GM23338 (cell line): ENCODE results near the gene FGF19. TPM values are rescaled to one million over a fixed set of nuclear protein-coding genes. Genes with fewer than 3 reads are reported as not detected.

Experiments used
- ATAC-seq: fragments of 200-7000 bp; cut with Tn5 transposase; 3 replicates; pipeline ENCODE4 v1.9.1; 2020
- DNase-seq: peaks from one replicate; pipeline ENCODE4 v3.0.0-alpha.2; 2015; ENCODE audit warnings: low spot score
- H2AFZ ChIP-seq: fragments of 200-600 bp; sonication (generic); 2 replicates; pipeline ENCODE4 v1.8.0; 2016; ENCODE audit warnings: antibody characterized with exemption, mild to moderate bottlenecking, moderate library complexity
- H3F3A ChIP-seq: fragments of 200-600 bp; sonication (generic); replicated peaks from 2 replicates; pipeline ENCODE4 v1.8.0; 2017; ENCODE audit warnings: antibody characterized with exemption, mixed run types, low read depth
- H3K27ac ChIP-seq: fragments of 200-600 bp; sonication (generic); 2 replicates; pipeline ENCODE4 v1.6.1; 2016; ENCODE audit warnings: low read depth
- H3K27me3 ChIP-seq: fragments of 200-600 bp; sonication (generic); 2 replicates; pipeline ENCODE4 v1.8.0; 2016; ENCODE audit warnings: mild to moderate bottlenecking, mixed run types, moderate library complexity; ENCODE audit not compliant: insufficient read depth
- H3K36me3 ChIP-seq: fragments of 200-600 bp; sonication (generic); 2 replicates; pipeline ENCODE4 v1.8.0; 2016; ENCODE audit warnings: mild to moderate bottlenecking; ENCODE audit not compliant: insufficient read depth
- H3K4me1 ChIP-seq: fragments of 200-600 bp; sonication (generic); 2 replicates; pipeline ENCODE4 v1.8.0; 2016; ENCODE audit warnings: mild to moderate bottlenecking, moderate library complexity; ENCODE audit not compliant: insufficient read depth
- H3K4me2 ChIP-seq: fragments of 200-600 bp; sonication (generic); 2 replicates; pipeline ENCODE4 v1.7.1; 2017; ENCODE audit warnings: mixed run types
- H3K4me3 ChIP-seq: fragments of 200-600 bp; sonication (generic); 2 replicates; pipeline ENCODE4 v1.6.1; 2016; ENCODE audit warnings: mixed run types
- H3K79me2 ChIP-seq: fragments of 200-600 bp; sonication (generic); replicated peaks from 2 replicates; pipeline ENCODE4 v1.8.0; 2017; ENCODE audit warnings: mild to moderate bottlenecking; ENCODE audit not compliant: insufficient read depth
- H3K9me2 ChIP-seq: fragments of 200-600 bp; sonication (generic); 2 replicates; pipeline ENCODE4 v1.8.0; 2017; ENCODE audit not compliant: insufficient read depth
- H4K20me1 ChIP-seq: fragments of 200-600 bp; sonication (generic); replicated peaks from 2 replicates; pipeline ENCODE4 v1.8.0; 2017; ENCODE audit warnings: mild to moderate bottlenecking; ENCODE audit not compliant: insufficient read depth
- H3K27ac Mint-ChIP-seq: 2 replicates; pipeline ENCODE4 v1.8.0; 2020; ENCODE audit warnings: inconsistent platforms, mild to moderate bottlenecking, moderate library complexity, mixed read lengths
- H3K27me3 Mint-ChIP-seq: 3 replicates; pipeline ENCODE4 v1.8.0; 2022; ENCODE audit warnings: low read depth, mild to moderate bottlenecking, moderate library complexity, mixed read lengths, inconsistent platforms; ENCODE audit not compliant: insufficient read depth, poor library complexity
- H3K36me3 Mint-ChIP-seq: 3 replicates; pipeline ENCODE4 v1.8.0; 2021; ENCODE audit warnings: low read depth, mild to moderate bottlenecking, inconsistent platforms, moderate library complexity, mixed read lengths
- H3K4me1 Mint-ChIP-seq: 3 replicates; pipeline ENCODE4 v1.8.0; 2020; ENCODE audit warnings: mild to moderate bottlenecking, inconsistent platforms, mixed read lengths
- H3K4me3 Mint-ChIP-seq: 3 replicates; pipeline ENCODE4 v1.8.0; 2021; ENCODE audit warnings: moderate library complexity, mild to moderate bottlenecking, inconsistent platforms, mixed read lengths
- H3K9me3 Mint-ChIP-seq: 3 replicates; pipeline ENCODE4 v1.8.0; 2020; ENCODE audit warnings: moderate library complexity, mild to moderate bottlenecking, inconsistent platforms, mixed read lengths
- EZH2 ChIP-seq: fragments of 200-600 bp; sonication (generic); IDR thresholded peaks from one replicate; pipeline ENCODE4 v1.8.0; 2017; ENCODE audit warnings: antibody characterized with exemption, mild to moderate bottlenecking, low read depth; ENCODE audit not compliant: unreplicated experiment
- EZH2phosphoT487 ChIP-seq: fragments of 200-600 bp; sonication (generic); IDR thresholded peaks from one replicate; pipeline ENCODE4 v1.8.1; 2018; ENCODE audit warnings: antibody characterized with exemption; ENCODE audit not compliant: unreplicated experiment
- JUNB ChIP-seq: IDR thresholded peaks from one replicate; pipeline ENCODE4 v1.6.1; 2016; ENCODE audit warnings: antibody characterized with exemption; ENCODE audit not compliant: unreplicated experiment
- NANOG ChIP-seq: IDR thresholded peaks from 2 replicates; pipeline ENCODE4 v1.6.1; 2016; ENCODE audit warnings: antibody characterized with exemption, borderline replicate concordance
- POLR2AphosphoS5 ChIP-seq: IDR thresholded peaks from 2 replicates; pipeline ENCODE4 v1.6.1; 2016; ENCODE audit warnings: antibody characterized with exemption, low read depth
- STAT1 ChIP-seq: IDR thresholded peaks from one replicate; pipeline ENCODE4 v1.6.1; 2016; ENCODE audit warnings: antibody characterized with exemption; ENCODE audit not compliant: unreplicated experiment
- ZNF114 ChIP-seq: fragments of 250-450 bp; sonication (Bioruptor Pico); IDR thresholded peaks from 2 replicates; pipeline ENCODE4 v1.5.0; 2020; ENCODE audit warnings: mild to moderate bottlenecking, moderate library complexity
- ZNF331 ChIP-seq: fragments of 250-450 bp; sonication (Bioruptor Pico); IDR thresholded peaks from 2 replicates; pipeline ENCODE4 v1.5.0; 2020; ENCODE audit warnings: low read depth, mild to moderate bottlenecking, moderate library complexity
- polyA plus RNA-seq: library from polyadenylated mRNA; unstranded; fragments of >200 nt; fragmentation: Nextera tagmentation; extraction: Ambion mirVana; gene quantifications from 2 replicates; pipeline ENCODE4 v1.2.1, GENCODE V29; 2016
- total RNA-seq: library from RNA; depleted of rRNA; stranded (reverse); fragments of >200 nt; shearing (Covaris generic); gene quantifications from 2 replicates; pipeline ENCODE4 v1.2.3, GENCODE V29; 2014
- TF ChIP-seq, protein P1 (sequence below): IDR thresholded peaks from 2 replicates; pipeline ENCODE4 v1.6.1; 2016; ENCODE audit warnings: antibody characterized with exemption
- TF ChIP-seq, protein P2 (sequence below), 2 experiments: fragments of 200-600 bp in 1 of 2; sonication (generic) in 1 of 2; conservative IDR thresholded peaks; 2 replicates each; pipeline versions ENCODE4 v1.5.1 to v1.6.1; 2016 to 2017; ENCODE audit warnings: antibody characterized with exemption in 2 of 2, low read depth in 2 of 2, mild to moderate bottlenecking in 2 of 2, moderate library complexity in 1 of 2
- TF ChIP-seq, protein P3 (sequence below): IDR thresholded peaks from one replicate; pipeline ENCODE4 v1.6.1; 2018; ENCODE audit warnings: antibody characterized with exemption; ENCODE audit not compliant: unreplicated experiment

Gene FGF19
- total and polyA plus RNA-seq, 2 experiments from 2014 or later: 21.7 to 36.1 TPM

DNA sequence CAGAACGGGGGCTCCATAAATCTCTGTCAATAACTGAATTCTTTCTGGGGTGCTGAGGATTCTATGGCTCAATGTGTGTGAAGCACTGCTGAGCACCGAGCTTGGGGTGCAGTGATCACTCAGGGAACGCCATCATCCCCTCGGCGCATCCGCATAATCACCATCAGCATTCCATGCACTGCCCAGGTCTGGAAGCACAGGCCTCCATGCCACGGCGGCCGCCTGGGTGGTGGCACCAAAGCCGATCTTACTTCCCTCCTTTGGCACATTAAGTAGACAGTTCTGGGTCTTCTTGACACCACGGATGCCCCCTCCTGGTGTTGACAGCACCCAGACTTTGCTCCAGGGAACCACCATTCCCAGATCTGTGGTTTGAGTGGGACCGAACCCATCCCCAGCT is 44.2 kb downstream of the FGF19 start:
- Histone ChIP-seq H3F3A (0 out of 2 replicates have a peak, but pooled peaks cover 9% of the 10 kb centered on the region), H4K20me1 (no peaks in the 10 kb centered on the region; the same call in 1 of the 2 replicates), H3K27me3 (no peaks in the 10 kb centered on the region), H3K4me3 (no peak overlapping the region), H3K27ac (no peak overlapping the region), H3K4me2 (no peak overlapping the region), H2AFZ (no peak overlapping the region), H3K79me2 (no peaks in the 10 kb centered on the region), H3K9me2 (no peaks in the 10 kb centered on the region), H3K4me1 (peaks cover 18% of the 10 kb centered on the region), H3K36me3 (no peaks in the 10 kb centered on the region)
- H3K27ac Mint-ChIP-seq: no peak overlapping the region
- no peak overlapping the region for H3K4me3 Mint-ChIP-seq
- H3K4me1 Mint-ChIP-seq: peaks cover 35% of the 10 kb centered on the region
- no peak for ATAC-seq
- TF ChIP-seq POLR2AphosphoS5 (no peak), NANOG (no peak), ZNF114 (no peak), STAT1 (no peak), JUNB (no peak), EZH2 (no peak), ZNF331 (CRISPR knock-in tag) (no peak), EZH2phosphoT487 (no peak)
- TF ChIP-seq, protein P1, sequence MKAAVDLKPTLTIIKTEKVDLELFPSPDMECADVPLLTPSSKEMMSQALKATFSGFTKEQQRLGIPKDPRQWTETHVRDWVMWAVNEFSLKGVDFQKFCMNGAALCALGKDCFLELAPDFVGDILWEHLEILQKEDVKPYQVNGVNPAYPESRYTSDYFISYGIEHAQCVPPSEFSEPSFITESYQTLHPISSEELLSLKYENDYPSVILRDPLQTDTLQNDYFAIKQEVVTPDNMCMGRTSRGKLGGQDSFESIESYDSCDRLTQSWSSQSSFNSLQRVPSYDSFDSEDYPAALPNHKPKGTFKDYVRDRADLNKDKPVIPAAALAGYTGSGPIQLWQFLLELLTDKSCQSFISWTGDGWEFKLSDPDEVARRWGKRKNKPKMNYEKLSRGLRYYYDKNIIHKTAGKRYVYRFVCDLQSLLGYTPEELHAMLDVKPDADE: no peak
- TF ChIP-seq, protein P2, sequence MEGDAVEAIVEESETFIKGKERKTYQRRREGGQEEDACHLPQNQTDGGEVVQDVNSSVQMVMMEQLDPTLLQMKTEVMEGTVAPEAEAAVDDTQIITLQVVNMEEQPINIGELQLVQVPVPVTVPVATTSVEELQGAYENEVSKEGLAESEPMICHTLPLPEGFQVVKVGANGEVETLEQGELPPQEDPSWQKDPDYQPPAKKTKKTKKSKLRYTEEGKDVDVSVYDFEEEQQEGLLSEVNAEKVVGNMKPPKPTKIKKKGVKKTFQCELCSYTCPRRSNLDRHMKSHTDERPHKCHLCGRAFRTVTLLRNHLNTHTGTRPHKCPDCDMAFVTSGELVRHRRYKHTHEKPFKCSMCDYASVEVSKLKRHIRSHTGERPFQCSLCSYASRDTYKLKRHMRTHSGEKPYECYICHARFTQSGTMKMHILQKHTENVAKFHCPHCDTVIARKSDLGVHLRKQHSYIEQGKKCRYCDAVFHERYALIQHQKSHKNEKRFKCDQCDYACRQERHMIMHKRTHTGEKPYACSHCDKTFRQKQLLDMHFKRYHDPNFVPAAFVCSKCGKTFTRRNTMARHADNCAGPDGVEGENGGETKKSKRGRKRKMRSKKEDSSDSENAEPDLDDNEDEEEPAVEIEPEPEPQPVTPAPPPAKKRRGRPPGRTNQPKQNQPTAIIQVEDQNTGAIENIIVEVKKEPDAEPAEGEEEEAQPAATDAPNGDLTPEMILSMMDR (conservative IDR thresholded peaks at IDR 0.05; ENCODE audit: low read depth in 2 of 2): no peak
- TF ChIP-seq, protein P3, sequence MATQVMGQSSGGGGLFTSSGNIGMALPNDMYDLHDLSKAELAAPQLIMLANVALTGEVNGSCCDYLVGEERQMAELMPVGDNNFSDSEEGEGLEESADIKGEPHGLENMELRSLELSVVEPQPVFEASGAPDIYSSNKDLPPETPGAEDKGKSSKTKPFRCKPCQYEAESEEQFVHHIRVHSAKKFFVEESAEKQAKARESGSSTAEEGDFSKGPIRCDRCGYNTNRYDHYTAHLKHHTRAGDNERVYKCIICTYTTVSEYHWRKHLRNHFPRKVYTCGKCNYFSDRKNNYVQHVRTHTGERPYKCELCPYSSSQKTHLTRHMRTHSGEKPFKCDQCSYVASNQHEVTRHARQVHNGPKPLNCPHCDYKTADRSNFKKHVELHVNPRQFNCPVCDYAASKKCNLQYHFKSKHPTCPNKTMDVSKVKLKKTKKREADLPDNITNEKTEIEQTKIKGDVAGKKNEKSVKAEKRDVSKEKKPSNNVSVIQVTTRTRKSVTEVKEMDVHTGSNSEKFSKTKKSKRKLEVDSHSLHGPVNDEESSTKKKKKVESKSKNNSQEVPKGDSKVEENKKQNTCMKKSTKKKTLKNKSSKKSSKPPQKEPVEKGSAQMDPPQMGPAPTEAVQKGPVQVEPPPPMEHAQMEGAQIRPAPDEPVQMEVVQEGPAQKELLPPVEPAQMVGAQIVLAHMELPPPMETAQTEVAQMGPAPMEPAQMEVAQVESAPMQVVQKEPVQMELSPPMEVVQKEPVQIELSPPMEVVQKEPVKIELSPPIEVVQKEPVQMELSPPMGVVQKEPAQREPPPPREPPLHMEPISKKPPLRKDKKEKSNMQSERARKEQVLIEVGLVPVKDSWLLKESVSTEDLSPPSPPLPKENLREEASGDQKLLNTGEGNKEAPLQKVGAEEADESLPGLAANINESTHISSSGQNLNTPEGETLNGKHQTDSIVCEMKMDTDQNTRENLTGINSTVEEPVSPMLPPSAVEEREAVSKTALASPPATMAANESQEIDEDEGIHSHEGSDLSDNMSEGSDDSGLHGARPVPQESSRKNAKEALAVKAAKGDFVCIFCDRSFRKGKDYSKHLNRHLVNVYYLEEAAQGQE: no peak
- no peak for DNase-seq
- peaks cover 21% of the 10 kb centered on the region for H3K27me3 Mint-ChIP-seq
- no peaks in the 10 kb centered on the region for H3K9me3 Mint-ChIP-seq
- H3K36me3 Mint-ChIP-seq: peaks cover 8% of the 10 kb centered on the region; the same call in 2 of the 3 replicates
